ENCODE measurements around the gene FAM135A. TPM values are rescaled to one million over a fixed set of nuclear protein-coding genes. Genes with fewer than 3 reads are reported as not detected.

FAM135A gene
- total and polyA plus RNA-seq, 2 of the 8 experiments (the other 6 are each of a cell fraction or from before 2014, with no cell fraction given), result 17.4 to 35.7 TPM

DNA sequence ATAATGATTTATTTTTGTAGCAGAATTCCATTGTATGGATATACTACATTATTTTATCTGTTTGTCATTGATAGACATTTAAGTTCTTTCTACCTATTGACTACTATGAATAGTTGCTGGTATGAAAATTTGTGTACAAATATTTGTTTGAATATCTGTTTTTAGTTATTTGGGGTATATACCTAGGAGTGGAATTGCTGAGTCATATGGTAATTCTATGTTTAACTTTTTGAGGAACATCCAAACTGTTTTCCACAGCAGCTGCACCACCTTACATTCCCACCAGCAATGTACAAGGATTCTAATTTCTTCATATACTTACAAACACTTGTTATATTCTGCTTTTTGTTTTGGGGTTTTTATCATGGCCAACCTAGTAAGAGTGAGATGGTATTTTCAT, 97.3 kb downstream of the FAM135A start:
- Histone ChIP-seq H3K4me2 (ENCODE audit: insufficient read depth in 1 of 2, low read depth in 2 of 2, low read length in 2 of 2) (no peak overlapping the region), H4K91ac (replicated peaks; ENCODE audit: insufficient read length, low read length) (no peak overlapping the region), H3K23ac (ENCODE audit: insufficient read length) (no peak overlapping the region), H3K79me1 (ENCODE audit: low read depth, low read length) (no peaks in the 10 kb centered on the region), H3K9ac (replicated peaks in 1 of 4; ENCODE audit: extremely low read depth in 1 of 4, low read depth in 3 of 4, low read length in 3 of 4) (no peak overlapping the region), H2BK20ac (ENCODE audit: low read length) (no peak overlapping the region), H3K4ac (replicated peaks; ENCODE audit: insufficient read length, low read depth, low read length) (no peak overlapping the region), H4K5ac (ENCODE audit: insufficient read length, low read depth, low read length) (no peak overlapping the region), H2BK15ac (ENCODE audit: low read length) (no peak overlapping the region), H3K27ac (ENCODE audit: low read depth, low read length) (no peak overlapping the region), H4K8ac (ENCODE audit: extremely low read depth, insufficient read depth, low read length) (no peak overlapping the region), H3K9me3 (ENCODE audit: insufficient read depth in 2 of 2, low read depth in 1 of 2, low read length in 1 of 2) (no peaks in the 10 kb centered on the region), H3K56ac (replicated peaks; ENCODE audit: insufficient read length, low read depth, low read length) (no peak overlapping the region), H3K36me3 (ENCODE audit: control insufficient read depth in 2 of 4, insufficient read depth in 4 of 4, low read length in 3 of 4) (peaks cover 0 to 2% (median 0%) of the 10 kb centered on the region in 4 experiments; a peak in 1 of 8 replicates), H3K4me3 (ENCODE audit: extremely low read depth in 1 of 4, insufficient read depth in 2 of 4, low read depth in 3 of 4, low read length in 4 of 4) (no peak overlapping the region), H3K4me1 (replicated peaks in 1 of 4; ENCODE audit: control insufficient read depth in 3 of 4, insufficient read depth in 4 of 4, low read length in 3 of 4) (no peaks in the 10 kb centered on the region), H2BK5ac (ENCODE audit: low read depth, low read length) (no peak overlapping the region), H3K18ac (ENCODE audit: extremely low read depth, low read length) (no peak overlapping the region), H4K20me1 (replicated peaks in 1 of 2; ENCODE audit: control insufficient read depth in 1 of 2, insufficient read depth in 2 of 2, low read length in 2 of 2) (no peaks in the 10 kb centered on the region), H3K27me3 (replicated peaks in 1 of 4; ENCODE audit: control insufficient read depth in 3 of 4, extremely low read depth in 1 of 4, insufficient read depth in 3 of 4, low read length in 3 of 4) (no peaks in the 10 kb centered on the region), H2AFZ (ENCODE audit: low read length) (no peak overlapping the region), H2BK12ac (ENCODE audit: low read depth, low read length) (no peak overlapping the region), H3K14ac (ENCODE audit: insufficient read length) (no peak overlapping the region), H2BK120ac (replicated peaks; ENCODE audit: low read depth, low read length) (no peak overlapping the region), H2AK5ac (ENCODE audit: low read depth, low read length) (no peak overlapping the region), H3K23me2 (ENCODE audit: low read depth, low read length) (no peaks in the 10 kb centered on the region), H3K79me2 (ENCODE audit: control insufficient read depth in 1 of 2, insufficient read depth in 2 of 2, low read length in 2 of 2) (no peaks in the 10 kb centered on the region)
- DNase-seq (ENCODE audit: low read depth in 1 of 2, low spot score in 2 of 2), result no peak
- CTCF ChIA-PET (ENCODE audit: partially characterized antibody), result no interaction called here
- POLR2A ChIA-PET (ENCODE audit: partially characterized antibody), result no interaction called here
- TF ChIP-seq SIX5 (IDR thresholded peaks at IDR 0.05; ENCODE audit: low read depth, low read length), result no peak
- TF ChIP-seq MAFK (IDR thresholded peaks at IDR 0.05; ENCODE audit: low read depth, low read length), result peak; percentile 19; the same call in 1 of the 2 replicates
- TF ChIP-seq TBP (IDR thresholded peaks at IDR 0.05; ENCODE audit: low read depth, low read length), result no peak
- TF ChIP-seq ZNF274 (IDR thresholded peaks at IDR 0.05; ENCODE audit: borderline replicate concordance, extremely low read depth, low read length), result no peak
- no peak for FAIRE-seq

All from H1 (cell line).